ENCODE measurements around the gene LPCAT3. TPM values are rescaled to one million over a fixed set of nuclear protein-coding genes. Genes with fewer than 3 reads are reported as not detected.

Gene LPCAT3
- total RNA-seq, 1 donor from 2014 or later = 26.6 TPM

- DNase-seq (ENCODE audit: low spot score) = no peak
These were observed 19.4 kb downstream of the LPCAT3 start for GRCh38 chr12:6998715-6999451.

GRCh38 chr12:6996040-6996441, 22.2 kb downstream of the LPCAT3 start:
- no peak for DNase-seq (ENCODE audit: low spot score)

- DNase-seq (ENCODE audit: low spot score) = no peak
These were observed 30.2 kb downstream of the LPCAT3 start for GRCh38 chr12:6987956-6988553.

- no peak for DNase-seq (ENCODE audit: low spot score)
These were observed 35.7 kb downstream of the LPCAT3 start for GRCh38 chr12:6982532-6982931.

- no peak for DNase-seq (ENCODE audit: low spot score)
These were observed 36.9 kb downstream of the LPCAT3 start for GRCh38 chr12:6981152-6982052.

GRCh38 chr12:6980740-6981139, 37.5 kb downstream of the LPCAT3 start:
- DNase-seq (ENCODE audit: low spot score) = no peak

GRCh38 chr12:6980075-6980474, 38.2 kb downstream of the LPCAT3 start:
- DNase-seq (ENCODE audit: low spot score) = no peak

- DNase-seq (ENCODE audit: low spot score) = no peak
These were observed 38.8 kb downstream of the LPCAT3 start for GRCh38 chr12:6979453-6979852.

GRCh38 chr12:6979021-6979420, 39.3 kb downstream of the LPCAT3 start:
- DNase-seq (ENCODE audit: low spot score) = no peak

- no peak for DNase-seq (ENCODE audit: low spot score)
These were observed 39.7 kb downstream of the LPCAT3 start for GRCh38 chr12:6978611-6979011.

GRCh38 chr12:6978188-6978587, 40.1 kb downstream of the LPCAT3 start:
- no peak for DNase-seq (ENCODE audit: low spot score)

- no peak for DNase-seq (ENCODE audit: low spot score)
These were observed 40.6 kb downstream of the LPCAT3 start for GRCh38 chr12:6977653-6978052.

- DNase-seq (ENCODE audit: low spot score) = no peak
These were observed 42.8 kb downstream of the LPCAT3 start for GRCh38 chr12:6975297-6976032.

GRCh38 chr12:6974180-6974579, 44.1 kb downstream of the LPCAT3 start:
- DNase-seq (ENCODE audit: low spot score) = no peak

GRCh38 chr12:6970096-6970527, 48.2 kb downstream of the LPCAT3 start:
- DNase-seq (ENCODE audit: low spot score) = no peak

GRCh38 chr12:6968426-6968825, 49.9 kb downstream of the LPCAT3 start:
- no peak for DNase-seq (ENCODE audit: low spot score)

- no peak for DNase-seq (ENCODE audit: low spot score)
These were observed 50.6 kb downstream of the LPCAT3 start for GRCh38 chr12:6967651-6968100.

GRCh38 chr12:6966351-6966750, 51.9 kb downstream of the LPCAT3 start:
- DNase-seq (ENCODE audit: low spot score) = no peak

GRCh38 chr12:6965714-6966113, 52.6 kb downstream of the LPCAT3 start:
- no peak for DNase-seq (ENCODE audit: low spot score)

GRCh38 chr12:6965026-6965661, 53.1 kb downstream of the LPCAT3 start:
- peak; percentile 91 for DNase-seq (ENCODE audit: low spot score)

- DNase-seq (ENCODE audit: low spot score) = no peak
These were observed 53.7 kb downstream of the LPCAT3 start for GRCh38 chr12:6964605-6965025.
